DMS114 treated with DMSO at 0.1 percent for 48 hours (cell line): ENCODE data around the gene ANKRD52.
A peak's percentile ranks its signal among the peaks of the same experiment; 100 is the strongest.
"Not testable (repeated sequence)": the region's sequence is repeated elsewhere in the genome, so short reads cannot be mapped to it uniquely, and the experiment has no call there.

Experiments used
- DNase-seq: peaks from one replicate; lab custom pipeline; 2025; ENCODE audit not compliant: unreplicated experiment; lab: John Stamatoyannopoulos, UW

The ANKRD52 gene

DNA sequence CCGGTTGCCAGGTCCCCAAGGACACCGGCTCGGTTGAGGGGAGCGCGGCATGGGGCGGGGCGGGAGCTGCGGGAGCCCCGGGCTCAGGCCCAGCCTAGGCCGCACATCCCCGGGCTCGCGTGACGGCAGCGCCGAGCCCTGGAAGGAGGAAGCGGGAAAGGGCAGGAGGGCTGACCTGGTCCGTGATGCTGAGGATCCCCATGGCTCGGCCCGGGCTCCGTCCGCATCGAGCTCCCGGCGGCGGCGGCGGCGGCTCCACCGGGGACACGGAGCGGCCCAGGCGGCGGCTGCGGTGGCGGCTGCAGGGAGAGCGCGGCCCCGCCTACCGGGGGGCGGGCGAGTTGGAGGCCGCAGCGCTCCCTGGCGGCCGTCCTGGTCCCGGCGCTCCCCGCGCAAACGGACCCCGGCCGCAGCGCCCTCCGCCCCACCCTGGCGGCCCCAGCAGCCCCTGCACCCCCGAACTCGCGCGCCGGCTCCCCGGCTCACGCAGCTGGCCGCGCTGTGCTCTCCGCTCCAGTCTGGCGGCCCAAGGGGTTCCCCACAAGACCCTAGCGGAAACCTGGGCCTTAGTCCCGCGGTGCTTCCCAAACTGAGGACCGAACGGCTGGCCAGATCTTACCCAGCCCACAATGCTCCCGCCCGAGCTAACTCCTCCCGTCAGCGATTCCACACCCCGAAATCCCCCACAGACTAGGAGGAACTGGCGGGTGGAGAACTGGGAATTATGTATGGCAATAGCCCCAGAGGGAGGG lies at the start of gene ANKRD52:
Gene ANKRD52, minus strand, starts transcription at position 317 of the 752 bp plus-strand sequence. Its CDS starts 115 bp downstream, at position 202.
- peak; percentile 67 for DNase-seq

DNA sequence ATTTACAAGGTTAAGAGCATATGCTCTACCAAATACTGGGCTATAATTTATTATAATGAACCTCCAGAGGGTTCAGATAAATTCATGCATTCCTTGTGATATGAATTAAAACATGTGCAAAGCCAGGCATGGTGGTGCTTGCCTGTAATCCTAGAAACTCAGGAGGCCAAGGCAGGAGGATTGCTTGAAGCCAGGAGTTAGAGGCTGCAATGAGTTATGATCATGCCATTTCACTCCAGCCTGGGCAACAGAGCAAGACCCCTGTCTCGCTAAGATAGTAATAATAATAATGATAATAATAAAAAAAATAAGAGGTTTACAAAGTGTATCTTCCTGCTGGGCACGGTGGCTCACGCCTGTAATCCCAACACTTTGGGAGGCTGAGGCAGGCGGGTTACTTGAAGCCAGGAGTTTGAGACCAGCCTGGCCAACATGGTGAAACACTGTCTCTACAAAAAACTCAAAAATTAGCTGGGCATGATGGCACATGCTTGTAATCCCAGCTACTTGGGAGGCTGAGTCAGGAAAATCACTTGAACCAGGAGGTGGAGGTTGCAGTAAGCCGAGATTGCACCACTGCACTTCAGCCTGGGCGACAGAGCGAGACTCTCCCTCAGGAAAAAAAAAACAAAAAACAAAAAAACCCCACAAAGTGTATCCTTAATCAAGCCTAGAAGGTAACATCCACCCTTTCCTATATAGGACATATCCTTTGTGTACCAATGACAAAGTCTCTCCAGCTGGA lies 49.2 kb upstream of the ANKRD52 start:
- DNase-seq = no peak

DNA sequence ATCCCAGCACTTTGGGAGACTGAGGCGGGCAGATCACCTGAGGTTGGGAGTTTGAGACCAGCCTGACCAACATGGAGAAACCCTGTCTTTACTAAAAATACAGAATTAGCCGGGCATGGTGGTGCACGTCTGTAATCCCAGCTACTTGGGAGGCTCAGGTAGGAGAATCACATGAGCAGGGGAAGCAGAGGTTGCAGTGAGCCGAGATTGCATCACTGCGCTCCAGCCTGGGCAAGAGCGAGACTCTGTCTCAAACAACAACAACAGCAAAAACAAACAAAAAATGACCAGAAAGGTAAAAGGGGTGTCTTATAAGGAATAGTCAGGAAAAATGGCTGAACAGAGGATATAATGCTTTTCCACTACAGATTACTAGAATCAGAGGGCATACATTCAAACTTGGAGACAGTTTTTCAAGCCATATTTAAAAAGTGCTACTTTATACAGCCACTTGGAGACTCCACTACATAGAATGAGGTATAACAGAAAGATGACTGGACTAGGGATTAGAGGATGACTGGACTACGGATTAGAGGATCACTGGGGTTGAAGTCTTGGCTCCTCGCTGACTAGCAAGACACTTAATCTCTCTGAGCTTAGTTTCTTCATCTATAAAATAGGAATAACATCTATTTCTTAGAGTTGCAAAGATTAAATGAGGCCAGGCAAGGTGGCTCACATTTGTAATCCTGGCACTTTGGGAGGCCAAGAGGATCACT lies 46.8 kb upstream of the ANKRD52 start:
- DNase-seq = no peak

DNA sequence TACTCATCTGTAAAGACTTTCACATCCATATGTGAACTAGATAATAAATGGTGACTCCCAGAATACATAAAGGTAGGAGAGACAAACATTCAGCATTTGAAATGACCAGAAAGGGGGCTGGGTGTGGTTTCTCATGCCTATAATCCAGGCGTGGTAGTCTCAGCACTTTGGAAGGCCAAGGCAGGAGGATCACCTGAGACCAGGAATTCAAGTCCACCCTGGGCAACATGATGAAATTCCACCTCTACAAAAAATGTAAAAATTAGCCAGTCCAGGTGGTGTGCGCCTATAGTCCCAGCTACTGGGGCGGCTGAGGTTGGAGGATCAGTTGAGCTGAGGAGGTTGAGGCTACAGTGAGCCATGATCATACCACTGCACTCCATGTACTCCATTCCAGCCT lies 46.1 kb upstream of the ANKRD52 start:
- no peak for DNase-seq

DNA sequence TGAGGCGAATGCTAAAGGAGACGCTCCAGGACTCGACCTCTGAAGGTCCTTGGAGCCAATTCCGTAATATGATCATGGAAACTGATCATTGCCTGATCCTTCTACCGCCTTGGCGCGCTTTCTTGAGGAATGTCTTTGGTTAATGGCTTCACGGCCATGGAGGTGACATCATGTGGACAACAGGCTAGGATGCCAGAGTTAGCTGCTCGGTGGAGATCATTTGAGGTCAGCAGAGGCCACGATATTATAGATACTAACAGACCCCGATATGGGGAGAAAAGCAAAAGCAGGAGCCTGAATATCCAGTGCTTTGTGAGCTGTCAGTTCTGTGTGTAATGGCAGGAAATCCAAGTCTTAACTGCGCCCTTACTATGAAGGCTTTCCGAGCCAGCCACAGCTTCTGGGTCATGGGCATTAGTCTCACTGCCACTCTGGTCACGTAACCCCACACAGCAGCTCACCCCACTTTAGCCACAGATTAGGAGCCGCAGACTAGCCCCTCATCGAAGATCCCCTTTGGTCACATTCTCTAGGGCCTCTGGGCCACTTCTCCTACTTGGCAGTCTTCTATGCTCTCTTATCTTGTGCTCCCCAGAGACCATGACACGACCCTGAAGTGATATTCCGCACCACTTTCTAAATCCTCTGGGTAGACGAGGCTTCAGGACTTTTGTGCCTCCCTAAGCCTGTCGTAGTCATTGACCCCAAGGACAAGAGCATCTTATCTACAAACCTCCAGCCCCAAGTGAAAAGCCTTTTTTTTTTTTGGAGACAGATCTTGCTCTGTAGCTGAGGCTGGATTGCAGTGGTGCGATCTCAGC lies 42.7 kb upstream of the ANKRD52 start:
- no peak for DNase-seq

DNA sequence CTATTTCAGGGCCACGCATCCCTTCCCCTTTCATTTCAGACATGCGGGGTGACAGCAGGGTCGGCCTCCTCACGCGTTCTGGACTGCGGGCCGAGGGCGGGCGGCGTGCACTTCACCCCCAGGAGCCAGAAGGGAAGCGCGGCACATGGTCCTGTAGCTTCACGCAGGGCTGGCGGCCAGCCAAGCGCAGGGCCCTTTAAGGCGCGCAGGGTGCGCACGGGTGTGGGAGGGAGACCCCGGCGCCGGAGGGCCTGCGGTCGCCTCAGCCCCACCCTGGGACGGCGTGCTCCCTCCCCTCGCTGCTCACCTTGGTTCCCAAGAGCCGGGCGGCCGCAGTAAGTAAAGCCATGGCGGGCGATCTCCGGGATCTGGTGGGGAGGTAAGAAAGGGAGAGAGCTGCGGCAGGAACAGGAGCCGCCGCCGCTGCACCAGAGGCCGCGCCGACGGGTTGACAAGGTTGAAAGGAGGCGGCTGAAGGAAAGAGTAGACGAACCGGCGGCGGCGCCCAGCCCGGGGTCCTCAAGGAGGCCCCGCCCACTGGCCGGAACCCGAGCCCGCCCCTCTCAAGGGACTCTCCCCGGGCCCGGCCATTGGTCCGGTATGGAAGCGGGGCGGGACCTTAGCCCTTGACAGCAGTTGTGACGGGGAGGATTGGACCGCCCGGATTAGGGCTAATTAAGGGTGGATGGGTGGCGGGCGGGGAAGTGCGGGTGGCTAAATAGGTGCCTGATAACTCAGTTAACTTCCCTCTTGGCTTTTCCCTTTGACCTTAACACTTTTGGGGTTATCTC lies 41.9 kb upstream of the ANKRD52 start, which contains the start of gene CS:
Gene CS, minus strand, starts transcription at position 478 of the 791 bp plus-strand sequence. Its CDS starts 129 bp downstream, at position 349.
- DNase-seq = peak; percentile 96

DNA sequence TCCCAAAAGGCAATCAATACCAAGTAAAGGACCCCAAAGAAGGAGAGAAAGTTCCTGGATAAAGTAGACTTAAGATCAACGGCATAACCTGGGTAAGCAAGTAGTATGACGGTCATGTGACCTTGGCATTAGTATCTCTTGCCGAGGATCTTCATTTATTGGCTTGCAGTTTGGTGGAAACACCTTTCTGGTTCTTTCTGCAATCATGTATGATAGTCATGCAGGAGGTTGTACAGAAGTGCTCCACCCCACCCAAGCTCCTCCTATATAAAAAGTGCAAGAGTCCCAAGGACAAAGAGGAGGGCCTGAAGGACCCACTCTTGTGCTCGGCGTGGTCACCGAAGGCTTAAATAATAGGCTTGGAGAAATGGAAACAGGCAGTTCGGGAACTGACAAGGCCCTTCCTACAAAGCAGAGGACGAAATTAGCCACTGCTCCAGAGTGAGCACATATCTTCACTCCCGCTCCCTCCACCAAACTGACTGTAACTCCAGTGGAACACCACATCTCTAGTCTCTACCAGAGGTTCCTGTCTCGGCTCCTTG lies 41.2 kb upstream of the ANKRD52 start:
- no peak for DNase-seq

DNA sequence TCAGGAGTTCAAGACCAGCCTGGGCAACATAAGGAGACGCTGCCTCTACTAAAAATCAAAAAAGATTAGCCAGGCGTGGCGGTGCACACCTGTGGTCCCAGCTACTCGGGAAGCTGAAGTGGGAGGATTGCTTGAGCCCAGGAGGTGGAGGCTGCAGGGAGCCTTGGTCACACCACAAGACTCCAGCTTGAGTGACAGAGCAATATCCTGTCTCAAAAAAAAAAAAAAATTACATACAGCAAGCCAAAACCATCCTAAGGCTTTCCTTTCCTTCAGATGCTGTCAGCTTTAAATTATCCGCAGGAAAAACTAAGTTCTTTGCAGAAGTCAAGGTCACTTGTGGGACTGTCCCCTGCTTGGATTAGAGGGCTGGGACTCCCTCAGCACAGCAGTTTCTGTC lies 40.6 kb upstream of the ANKRD52 start:
- no peak for DNase-seq

DNA sequence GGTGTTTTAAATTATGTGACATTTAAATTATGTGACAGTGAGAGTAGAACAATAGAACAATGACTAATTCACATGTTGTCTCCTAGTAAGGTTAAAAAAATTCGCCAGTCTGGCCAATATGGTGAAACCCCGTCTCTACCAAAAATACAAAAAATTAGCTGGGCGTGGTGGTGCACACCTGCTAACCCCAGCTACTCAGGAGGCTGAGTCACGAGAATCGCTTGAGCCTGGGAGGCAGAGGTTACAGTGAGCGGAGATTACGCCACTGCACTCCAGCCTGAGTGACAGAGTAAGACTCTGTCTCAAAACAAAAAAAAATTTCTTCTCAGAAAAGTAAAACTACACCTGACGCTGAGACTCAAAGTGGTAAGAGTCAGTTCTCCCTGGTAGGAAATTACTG lies 39.2 kb upstream of the ANKRD52 start:
- DNase-seq = no peak

DNA sequence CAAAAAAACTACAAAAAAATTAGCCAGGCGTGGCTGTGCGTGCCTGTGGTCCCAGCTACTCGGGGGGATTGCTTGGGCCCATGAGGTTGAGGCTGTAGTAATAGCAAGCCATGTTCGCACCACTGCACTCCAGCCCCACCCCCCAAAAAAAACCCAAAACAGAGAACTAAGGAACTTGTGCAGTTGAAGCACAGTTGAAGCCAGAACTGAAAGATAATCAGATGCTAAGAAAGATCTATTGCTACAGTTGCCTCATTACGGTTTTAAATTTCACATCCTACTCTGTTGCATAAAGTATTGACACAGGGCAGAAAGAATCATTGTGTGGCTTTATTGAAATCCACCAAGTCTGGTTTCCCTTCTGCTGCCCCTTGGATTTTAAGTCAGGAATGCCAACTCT lies 38.1 kb upstream of the ANKRD52 start:
- DNase-seq = no peak

DNA sequence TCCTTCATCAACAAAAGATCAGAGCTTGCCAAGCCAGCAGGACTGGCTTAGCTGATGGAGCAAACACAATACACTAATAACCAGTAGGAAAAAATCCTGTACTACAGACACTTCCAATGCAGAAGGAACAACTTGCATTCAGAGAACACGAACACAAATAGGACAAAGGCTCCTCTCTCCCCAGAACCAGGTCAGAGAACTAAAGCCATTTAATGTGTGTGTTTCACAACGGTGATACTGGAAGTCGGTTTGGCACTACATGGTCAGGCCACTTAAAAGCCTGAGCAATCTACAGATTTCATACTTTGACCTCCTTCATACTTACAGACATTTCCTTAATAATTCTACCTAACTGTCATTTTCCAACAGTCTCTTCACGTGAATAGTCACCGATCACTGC lies 35.6 kb upstream of the ANKRD52 start:
- no peak for DNase-seq

DNA sequence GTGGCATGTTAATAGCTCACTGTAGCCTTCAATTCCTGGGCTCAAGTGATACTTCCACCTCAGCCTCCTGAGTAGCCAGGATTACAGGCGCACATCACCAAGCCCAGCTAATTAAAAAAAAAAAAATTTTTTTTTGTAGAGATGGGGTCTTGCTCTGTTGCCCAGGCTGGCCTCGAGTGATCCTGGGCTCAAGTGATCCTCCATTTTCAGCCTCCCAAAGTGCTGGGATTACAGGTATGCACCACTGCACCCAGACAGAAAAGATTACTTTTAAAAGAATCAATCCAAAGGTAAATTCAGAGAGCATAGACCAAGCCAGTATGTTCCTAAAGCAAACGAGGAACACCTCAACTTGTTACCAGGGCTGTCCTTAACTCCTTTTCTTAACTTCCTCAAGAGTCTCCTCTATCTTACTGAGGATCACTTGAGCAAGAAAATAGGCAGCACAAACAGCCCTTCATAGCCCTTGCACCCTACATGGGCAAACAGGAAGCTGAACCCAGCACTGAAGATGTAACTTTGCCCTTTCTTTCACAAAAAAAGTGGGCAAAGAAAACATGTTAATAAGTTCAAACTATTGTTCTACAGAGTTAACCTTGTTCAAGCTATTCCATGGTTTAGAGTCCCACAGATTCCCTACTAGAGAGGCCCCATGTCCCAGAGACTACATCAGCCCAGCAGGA lies 30.7 kb upstream of the ANKRD52 start:
- no peak for DNase-seq

DNA sequence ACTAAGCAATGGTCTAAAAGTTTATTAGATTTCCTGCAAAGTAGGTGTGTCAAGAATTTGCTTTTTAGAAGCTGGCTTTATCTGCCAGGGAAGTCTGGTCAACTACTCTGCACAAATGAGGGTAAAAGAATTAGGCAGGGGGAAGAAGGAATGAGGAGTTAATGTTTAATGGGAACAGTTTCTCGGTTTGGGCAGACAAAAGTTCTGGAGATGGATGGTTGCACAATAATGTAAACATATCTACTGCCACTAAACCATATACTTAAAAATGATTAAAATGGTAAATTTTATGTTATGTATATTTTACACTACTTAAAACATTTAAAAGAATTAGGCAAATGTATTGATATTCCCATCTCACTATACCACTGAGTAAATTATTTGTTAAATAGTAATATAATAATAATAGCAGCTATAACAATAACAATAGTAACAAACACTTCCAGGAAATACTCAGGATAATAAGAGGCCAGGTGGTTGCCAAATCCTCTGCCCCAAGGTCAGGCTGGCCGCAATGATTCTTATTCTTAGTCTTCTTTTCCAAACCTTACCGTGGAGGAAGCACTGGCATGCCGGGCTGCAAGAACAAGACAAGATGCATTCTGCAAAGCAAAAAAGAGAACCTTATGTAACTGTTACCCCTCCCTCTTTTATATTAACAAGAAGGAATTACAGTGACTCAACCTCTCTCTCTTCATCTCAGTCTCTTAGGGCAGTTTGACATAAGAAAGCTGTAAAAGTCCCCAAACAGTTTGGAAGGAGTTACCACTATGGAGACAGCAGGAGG lies 28.1 kb upstream of the ANKRD52 start:
- DNase-seq = no peak

DNA sequence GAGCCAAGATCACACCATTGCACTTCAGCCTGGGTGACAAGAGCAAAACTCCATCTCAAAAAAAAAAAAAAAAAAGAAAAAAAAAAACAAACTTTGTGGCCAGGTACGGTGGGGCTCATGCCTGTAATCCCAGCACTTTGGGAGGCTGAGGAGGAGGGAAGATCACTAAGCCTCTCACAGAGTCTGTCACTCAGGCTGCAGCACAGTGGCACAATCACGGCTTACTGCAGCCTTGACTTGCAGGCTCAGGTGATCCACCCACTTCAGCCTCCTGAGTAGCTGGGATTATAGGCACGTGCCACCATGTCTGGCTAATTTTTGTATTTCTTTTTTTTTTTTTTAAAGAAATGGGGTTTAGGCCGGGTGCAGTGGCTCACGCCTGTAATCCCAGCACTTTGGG lies 26.1 kb upstream of the ANKRD52 start:
- DNase-seq = not testable (repeated sequence)

DNA sequence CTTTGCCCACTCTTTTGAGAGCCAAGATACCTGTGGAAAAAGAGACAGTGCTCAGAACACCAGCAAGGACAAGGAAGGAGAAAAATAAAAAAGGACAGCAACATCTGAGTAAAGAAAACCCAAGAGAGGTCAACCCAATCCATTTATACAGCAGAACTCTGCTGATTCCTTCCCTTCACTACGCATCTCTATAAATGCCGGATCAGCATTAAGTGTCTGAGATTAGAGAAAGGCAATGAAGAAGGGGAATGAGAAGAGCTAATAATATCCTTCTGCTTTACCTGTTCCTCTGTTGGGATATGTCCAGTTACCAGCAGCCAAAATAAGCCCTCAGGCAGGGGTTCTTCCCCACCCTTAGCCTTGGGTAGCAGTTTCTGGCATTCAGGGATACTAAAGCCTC lies 24.4 kb upstream of the ANKRD52 start:
- DNase-seq = no peak

DNA sequence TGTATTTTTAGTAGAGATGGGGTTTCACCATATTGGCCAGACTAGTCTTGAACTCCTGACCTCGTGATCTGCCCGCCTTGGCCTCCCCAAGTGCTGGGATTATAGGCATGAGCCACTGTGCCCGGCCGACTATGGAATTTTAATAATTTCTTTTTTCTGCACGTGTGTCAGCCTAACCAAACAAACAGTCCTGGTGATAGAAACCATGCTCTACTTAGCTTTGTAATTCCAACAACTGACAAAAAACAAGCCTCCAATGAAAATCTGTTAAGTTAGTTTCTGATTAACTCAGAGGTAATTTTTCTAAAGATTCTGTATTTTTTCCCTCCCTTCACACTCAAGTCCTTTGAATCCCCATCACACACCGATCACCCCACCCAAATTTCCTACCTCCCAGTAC lies 23.8 kb upstream of the ANKRD52 start:
- no peak for DNase-seq

DNA sequence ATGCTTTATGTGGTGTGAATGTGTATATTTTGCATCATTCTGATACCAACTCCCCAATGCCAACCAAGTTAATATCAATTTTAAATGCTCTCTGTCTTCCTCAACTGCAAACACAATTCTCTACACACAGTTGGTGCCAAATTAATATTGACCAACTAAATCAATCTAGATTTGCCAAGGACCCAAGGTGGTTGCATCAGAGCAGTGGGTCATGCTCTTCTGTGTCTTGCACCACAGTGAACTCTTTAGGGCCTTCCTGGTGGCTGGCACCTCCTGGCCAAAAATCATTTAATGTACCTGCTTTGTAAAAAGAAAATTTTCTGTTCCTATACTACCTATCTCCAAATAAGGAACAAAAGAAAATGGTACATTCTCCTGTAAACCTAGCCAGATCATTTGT lies 22.7 kb upstream of the ANKRD52 start:
- no peak for DNase-seq

DNA sequence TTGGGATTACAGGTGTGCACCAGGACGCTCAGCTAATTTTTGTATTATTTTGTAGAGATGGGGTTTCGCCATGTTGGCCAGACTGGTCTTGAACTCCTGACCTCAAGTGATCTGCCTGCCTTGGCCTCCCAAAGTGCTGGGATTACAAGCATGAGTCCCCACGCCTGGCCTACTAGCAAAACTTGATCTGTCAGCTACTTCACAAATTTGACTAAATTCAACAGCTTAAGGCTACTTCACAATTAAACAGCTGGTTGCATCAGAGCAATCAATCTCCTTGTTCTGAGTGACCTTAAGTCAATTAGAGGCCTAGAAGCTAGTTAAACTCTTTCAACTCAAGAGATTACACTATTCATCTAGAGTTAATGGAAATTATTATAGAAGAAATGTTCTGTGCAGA lies 20.7 kb upstream of the ANKRD52 start:
- DNase-seq = no peak
